T-helper 22 cell (primary cell): Measurements from ENCODE around the gene C10orf95.

Experiments used
- DNase-seq: peaks from one replicate; pipeline ENCODE4 v3.0.0-alpha.2; 2020; ENCODE audit warnings: low read depth

C10orf95 gene

GRCh38 chr10:102416283-102416682 lies 35.1 kb downstream of the C10orf95 start:
- no peak for DNase-seq

DNA sequence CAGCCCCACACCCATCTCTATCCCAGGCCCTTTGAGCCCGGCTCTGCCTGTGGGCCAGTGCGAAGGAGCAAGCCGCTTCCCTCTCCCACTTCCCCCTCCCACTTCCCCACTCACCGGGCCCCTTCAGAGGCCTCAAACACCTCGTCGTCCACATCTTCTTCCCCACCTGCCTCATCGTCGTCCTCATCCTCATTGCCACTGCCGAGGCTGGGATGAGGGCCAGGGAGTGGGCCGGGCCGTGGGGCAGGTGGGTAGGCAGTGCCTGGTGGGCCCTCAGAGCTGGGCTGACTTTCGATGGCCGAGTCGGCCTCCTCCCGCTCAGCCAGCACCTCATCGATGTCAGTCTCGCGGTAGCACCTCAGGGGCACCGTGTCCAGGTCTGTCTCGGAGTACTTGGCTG lies 36.6 kb downstream of the C10orf95 start:
- DNase-seq: no peak

DNA sequence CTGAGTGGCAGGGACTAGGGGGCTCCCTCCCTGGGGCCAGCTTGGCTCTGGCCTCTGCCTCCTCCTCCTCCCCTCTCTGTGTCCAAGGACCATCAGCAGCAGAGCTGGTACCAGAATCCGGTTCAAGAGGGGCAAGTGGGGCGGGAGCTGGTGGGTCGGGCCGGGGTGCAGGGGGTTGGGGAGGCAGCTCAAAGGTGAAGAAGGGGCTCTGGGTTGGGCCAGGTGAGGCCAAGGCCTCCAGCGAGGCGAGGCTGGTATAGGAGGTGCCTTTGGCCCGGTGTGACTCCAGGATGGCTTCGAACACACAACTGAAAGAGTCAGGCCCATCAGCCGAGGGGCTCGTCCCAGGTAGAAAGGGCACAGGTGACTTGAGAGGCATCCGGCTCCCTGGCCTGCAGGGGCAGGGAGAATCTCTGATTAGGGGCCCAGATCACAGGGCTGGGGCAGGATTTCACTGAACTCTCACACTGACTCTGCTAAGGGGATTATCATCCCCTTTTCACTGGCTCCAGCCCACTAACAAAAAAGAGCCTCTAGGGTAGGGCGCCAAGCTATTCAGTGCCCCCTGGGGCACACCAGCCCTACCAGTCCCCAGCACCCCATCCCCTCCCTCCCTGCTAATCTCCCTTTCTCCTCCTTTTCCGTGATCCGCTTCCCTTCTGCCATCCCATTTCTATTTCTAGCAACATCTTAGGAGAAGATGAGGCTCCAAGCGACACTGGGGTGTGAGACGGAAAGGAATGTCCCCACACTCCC lies 37.4 kb downstream of the C10orf95 start:
- DNase-seq: no peak

DNA sequence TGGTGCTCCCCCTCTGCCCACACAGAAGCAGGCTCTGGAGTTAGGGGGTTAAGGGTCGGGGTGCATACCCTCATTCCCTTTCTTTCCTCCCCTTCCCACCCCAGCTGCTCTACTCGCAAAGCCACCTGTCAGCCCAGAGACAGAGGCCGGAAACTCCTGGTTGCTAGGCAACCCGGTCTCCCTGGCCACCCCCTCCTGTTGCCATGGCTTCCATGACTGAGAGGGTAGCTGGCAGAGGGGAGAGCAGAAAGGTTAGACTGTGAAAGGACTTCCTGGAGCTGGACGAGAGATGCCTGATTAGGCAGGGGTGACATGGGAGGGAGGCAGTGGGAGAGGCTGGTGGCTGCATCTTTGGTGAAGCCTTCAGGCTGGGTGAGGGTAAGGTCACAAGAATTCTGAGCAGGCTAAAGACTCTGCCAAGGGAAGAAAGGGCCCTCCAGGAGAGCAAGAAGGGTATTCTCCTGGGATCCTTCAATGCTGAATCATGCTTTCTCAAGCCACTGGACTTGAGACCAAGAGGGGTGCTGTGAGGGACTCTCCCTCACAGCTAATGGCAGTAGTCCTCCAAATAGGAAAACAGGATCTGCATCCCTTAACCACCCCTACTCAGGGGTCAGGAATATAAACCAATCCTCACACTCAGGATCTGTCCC lies 38.2 kb downstream of the C10orf95 start:
- DNase-seq: no peak

GRCh38 chr10:102412293-102412692 lies 39.0 kb downstream of the C10orf95 start:
- no peak for DNase-seq

- no peak for DNase-seq
Observed at GRCh38 chr10:102411341-102412255, 39.7 kb downstream of the C10orf95 start.

DNA sequence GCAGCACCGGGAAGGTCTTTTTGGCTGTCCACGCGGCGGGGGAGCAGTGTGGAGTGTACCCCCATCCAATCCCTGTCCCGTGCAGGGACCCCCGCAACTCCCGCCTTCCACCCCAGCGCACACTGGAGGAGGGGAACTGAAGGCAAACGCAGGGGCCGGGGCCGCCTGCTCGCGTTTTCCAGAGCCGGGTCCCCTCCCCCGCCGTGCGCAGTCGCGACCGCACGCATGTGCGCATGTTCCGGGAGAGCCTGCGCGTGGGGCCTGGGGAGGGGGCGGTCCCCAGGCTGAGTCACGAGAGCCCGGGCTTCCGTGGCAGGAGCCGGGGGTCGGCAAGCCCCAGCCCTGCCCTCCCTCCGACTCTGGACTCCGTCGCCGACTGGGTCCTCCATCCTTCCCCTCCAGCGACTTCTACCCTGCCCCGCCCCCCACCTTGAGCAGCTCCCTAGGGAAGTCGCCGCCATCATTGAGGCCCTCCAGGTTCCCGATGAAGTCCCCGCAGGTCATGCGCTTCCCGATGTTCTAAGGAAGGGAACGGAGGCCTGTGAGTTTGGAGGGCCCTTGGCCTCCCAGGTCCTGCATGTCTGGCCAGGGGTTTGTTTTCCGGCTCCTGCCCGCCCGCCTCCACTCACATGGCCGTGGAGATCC lies 40.8 kb downstream of the C10orf95 start:
- DNase-seq: no peak

DNA sequence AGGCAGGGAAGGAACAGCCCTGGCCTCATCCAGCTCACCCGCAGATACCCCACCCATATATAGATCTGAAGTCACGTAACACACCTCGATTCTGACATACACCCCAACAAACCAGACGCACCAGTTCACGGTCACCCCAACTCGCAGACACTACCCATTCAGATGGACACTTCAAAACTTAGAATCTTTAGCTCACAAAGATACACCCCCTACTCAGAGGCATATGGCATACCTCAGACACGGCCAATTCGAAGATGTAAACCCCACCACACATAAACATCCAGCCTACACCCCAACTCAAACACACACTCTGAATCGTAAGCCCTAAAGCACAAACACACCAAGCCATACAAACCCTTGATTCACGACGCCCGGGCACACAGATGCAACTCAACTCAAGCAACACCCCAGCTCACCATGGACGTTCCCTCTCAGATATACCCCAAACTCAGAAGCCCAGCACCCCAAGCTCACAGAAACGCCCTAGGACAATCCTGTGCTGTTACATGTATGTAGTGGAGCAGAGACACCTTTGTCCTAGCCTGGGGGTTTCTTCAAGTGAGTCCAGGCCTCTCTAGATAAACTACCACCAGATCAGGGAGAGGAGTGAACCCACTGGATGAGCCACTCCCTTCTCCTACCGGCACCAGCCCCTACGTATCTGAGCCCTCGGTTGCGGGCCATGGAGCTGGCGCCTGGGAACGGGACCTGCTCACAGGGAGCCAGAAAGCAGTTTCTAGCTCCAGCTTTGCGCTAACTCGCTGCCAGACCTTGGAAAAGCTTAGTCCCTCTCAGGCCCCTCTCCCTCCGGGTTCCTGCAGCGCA lies 41.5 kb downstream of the C10orf95 start:
- DNase-seq: no peak

GRCh38 chr10:102408728-102409603 lies 42.4 kb downstream of the C10orf95 start:
- DNase-seq: peak; percentile 56

DNA sequence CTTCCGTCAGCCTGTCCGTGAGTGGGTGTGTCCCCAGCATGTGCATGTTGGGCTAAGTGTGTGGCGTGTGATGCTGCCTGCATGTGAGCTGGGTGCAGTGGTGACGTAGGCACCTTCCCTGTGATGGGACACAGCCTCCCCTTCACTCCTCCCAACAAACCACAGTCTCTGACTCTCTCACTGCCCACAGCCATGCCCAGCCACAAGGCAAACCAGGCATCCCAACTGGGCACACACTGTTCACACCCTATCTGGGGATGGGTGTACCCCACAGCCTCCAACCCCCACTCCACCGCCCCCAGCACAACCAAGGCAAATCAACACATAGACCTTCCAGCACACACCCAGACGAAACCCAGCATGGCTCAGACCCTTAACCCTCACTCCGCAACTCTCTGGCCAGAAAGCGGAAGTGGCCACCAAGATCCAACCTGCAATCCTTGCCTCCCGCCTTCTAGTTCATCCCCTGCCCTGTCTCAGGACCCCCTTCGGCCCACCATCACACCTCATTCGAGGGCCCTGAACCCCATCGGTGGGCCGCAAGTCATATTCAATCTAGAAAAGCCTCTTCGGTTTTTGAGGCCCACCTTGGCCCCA lies 43.1 kb downstream of the C10orf95 start:
- DNase-seq: no peak

DNA sequence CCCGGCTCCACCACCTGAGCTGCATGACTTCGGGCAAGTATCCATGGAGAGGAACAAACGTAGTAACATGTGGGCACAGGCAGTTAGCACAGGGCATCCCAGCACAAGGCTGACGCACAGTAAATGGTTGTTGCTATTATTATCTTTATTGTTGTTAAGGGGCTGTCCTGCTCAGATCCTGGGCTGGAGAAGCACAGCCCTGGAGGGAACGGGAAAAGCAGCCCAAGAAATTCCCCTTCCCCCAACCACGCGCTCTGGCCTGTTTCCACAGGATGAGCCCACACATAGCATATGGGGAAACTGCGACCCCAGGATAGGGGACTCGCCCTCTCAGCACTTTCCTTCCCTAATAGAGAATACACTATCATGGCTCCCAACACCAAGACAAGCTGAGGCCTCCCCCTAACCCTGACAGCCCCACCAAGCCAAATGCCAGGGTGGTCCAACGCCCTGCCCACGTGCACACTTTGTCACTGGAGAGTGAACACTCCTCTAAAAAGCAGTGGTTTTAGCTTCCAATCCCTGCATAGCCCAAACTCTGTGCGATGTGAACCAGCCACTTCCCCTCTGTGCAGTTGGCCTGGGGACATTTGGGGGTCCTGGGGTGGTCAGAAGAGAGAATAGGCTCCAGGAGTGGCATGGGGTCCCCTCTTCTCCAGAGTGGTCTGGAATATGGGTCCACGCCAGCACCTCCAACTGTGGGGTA lies 43.8 kb downstream of the C10orf95 start:
- DNase-seq: no peak

DNA sequence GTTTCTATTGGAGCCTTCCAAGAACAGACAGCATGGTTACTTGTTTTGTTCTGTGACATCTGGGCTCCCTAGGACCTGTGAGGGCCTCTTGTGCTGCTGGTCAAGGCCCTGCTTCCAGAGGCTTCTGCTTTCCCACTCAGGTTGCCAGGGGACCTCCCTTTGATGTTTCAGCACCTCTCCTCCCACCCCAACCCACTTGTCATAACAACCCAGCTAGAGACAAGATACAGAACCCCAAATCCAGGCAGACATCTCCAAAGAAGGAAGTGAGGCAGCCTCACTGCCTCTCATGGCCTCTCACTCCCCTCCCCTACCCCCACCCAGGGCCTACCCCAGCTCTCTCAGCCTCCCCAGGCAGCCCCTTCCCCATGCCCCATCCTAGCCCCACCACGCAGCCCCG lies 44.5 kb downstream of the C10orf95 start:
- DNase-seq: no peak

DNA sequence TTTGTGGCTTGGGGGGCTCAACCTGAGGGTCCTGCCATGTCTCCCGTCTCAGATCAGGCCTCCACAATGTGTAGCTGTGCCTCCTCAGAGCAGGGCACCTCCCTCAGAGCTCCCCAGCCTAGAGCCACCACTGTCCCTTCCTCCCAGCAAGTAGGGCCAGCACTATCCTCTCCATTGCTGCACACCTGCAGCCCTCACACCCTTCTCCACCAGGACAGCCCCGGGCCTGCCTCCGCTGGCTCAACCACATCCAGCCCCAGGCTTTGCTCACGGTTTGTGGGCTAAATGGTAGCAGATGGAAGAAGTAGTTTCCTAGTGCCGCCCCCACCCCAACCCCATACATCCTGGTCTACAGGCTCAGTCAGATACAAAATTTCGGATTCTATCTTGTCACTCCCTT lies 45.7 kb downstream of the C10orf95 start:
- no peak for DNase-seq

- DNase-seq: no peak
Observed at GRCh38 chr10:102405108-102405571, 46.2 kb downstream of the C10orf95 start.

GRCh38 chr10:102404361-102405107 lies 46.8 kb downstream of the C10orf95 start:
- DNase-seq: no peak

GRCh38 chr10:102403115-102403514 lies 48.2 kb downstream of the C10orf95 start:
- DNase-seq: no peak

DNA sequence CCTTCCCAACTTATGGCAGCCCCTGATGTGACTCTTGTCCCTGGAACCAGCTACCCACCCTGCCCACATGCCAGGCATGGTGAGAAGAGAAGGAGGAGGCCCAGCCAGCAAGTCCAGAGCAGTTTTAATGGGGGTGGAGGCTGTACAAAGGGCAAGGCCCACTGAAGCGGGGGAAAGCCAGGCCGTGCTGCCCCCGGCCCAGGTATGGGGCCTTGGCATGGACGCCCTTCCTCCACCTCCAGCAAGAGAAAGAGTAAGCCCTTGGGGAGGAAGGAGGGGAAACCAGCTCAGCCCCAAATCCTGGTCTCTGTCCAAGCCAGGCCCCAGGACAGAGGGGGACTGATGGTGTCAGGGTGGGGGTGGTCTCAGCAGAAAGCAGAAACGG lies 48.8 kb downstream of the C10orf95 start:
- no peak for DNase-seq

DNA sequence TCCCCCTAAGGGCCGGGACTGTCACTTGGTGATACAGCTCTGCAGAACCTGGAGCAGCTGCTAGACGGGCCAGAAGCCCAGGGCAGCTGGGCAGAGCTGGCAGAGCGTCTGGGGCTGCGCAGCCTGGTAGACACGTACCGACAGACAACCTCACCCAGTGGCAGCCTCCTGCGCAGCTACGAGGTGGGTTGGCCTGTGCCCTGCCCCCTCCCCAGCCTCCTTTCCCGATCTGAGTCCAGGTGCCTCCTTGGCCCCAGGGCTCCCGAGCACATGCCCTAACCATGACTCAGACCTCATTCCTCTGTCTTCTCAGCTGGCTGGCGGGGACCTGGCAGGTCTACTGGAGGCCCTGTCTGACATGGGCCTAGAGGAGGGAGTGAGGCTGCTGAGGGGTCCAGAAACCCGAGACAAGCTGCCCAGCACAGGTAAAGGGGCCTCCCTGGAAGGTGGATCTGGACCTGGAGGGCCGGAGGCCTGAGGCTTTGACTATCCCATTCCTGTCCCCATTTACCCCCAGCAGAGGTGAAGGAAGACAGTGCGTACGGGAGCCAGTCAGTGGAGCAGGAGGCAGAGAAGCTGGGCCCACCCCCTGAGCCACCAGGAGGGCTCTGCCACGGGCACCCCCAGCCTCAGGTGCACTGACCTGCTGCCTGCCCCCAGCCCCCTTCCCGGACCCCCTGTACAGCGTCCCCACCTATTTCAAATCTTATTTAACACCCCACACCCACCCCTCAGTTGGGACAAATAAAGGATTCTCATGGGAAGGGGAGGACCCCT lies 49.4 kb downstream of the C10orf95 start:
- DNase-seq: no peak
